GM12878 (cell line): ENCODE results near the gene VPS52. TPM values are rescaled to one million over a fixed set of nuclear protein-coding genes. Genes with fewer than 3 reads are reported as not detected.

Experiments
- ATAC-seq: fragments of 200-7000 bp; cut with Tn5 transposase; 3 replicates; pipeline ENCODE4 v1.9.1; 2020; ENCODE audit warnings: mild to moderate bottlenecking, moderate library complexity
- BruUV-seq: library from RNA; stranded (reverse); fragments of 400-500 nt; replicated peaks from 2 replicates; lab custom pipeline; 2021; lab: Mats Ljungman, UMichigan
- CTCF ChIA-PET: fragments of 300-600 bp; sonication (Branson Sonifier 250); formaldehyde crosslinking; extraction: SDS; loops from one replicate; lab custom pipeline; 2021; ENCODE audit warnings: inconsistent platforms; lab: Yijun Ruan, JAX
- POLR2A ChIA-PET: fragments of 350-600 bp; formaldehyde crosslinking; extraction: SDS; loops from one replicate; lab custom pipeline; 2021; ENCODE audit warnings: inconsistent platforms; lab: Charles Lee
- RAD21 ChIA-PET: fragments of 300-600 bp; sonication (Branson Sonifier 250); formaldehyde crosslinking; loops from one replicate; lab custom pipeline; 2023; ENCODE audit warnings: antibody characterized with exemption; ENCODE audit not compliant: unreplicated experiment; lab: Charles Lee
- SMC1A ChIA-PET: fragments of 300-600 bp; sonication (Branson Sonifier 250); formaldehyde crosslinking; loops from one replicate; lab custom pipeline; 2023; ENCODE audit not compliant: unreplicated experiment, uncharacterized antibody; lab: Charles Lee
- DNase-seq: peaks from one replicate; pipeline ENCODE4 v3.0.0-alpha.2; 2011; ENCODE audit warnings: low read depth, low spot score
- FAIRE-seq: peaks from 3 replicates; lab custom pipeline; 2011; peaks lifted over from hg19 to GRCh38; lab: Jason Lieb, UNC
- H2AFZ ChIP-seq: 2 replicates; pipeline ENCODE4 v1.6.0; 2011; ENCODE audit warnings: low read depth, low read length, control low read depth; ENCODE audit not compliant: control insufficient read depth
- H3K27ac ChIP-seq: 2 replicates; pipeline ENCODE4 v1.5.1; 2011; ENCODE audit warnings: control low read depth; ENCODE audit not compliant: control insufficient read depth, insufficient read depth
- H3K27me3 ChIP-seq, 2 experiments: replicated peaks in 1 of 2; 2 replicates each; pipeline versions ENCODE4 v1.6.0 to v1.6.1; 2011; ENCODE audit warnings: low read length in 1 of 2; ENCODE audit not compliant: control insufficient read depth in 2 of 2, insufficient read depth in 2 of 2
- H3K36me3 ChIP-seq, 2 experiments: 2 replicates each; pipeline ENCODE4 v1.5.1; 2011; ENCODE audit warnings: low read length in 1 of 2; ENCODE audit not compliant: control insufficient read depth in 2 of 2, insufficient read depth in 2 of 2
- H3K4me1 ChIP-seq: 2 replicates; pipeline ENCODE4 v1.6.1; 2011; ENCODE audit warnings: mild to moderate bottlenecking, low read length, moderate library complexity, mixed read lengths; ENCODE audit not compliant: control insufficient read depth, insufficient read depth
- H3K4me2 ChIP-seq: 2 replicates; pipeline ENCODE4 v1.6.0; 2011; ENCODE audit warnings: control low read depth; ENCODE audit not compliant: control insufficient read depth, insufficient read depth
- H3K4me3 ChIP-seq: fragments of 200-600 bp; sonication (generic); 2 replicates; pipeline ENCODE4 v1.5.1; 2016
- H3K79me2 ChIP-seq: 2 replicates; pipeline ENCODE4 v1.6.0; 2011; ENCODE audit warnings: low read length; ENCODE audit not compliant: control insufficient read depth, insufficient read depth
- H3K9ac ChIP-seq: 2 replicates; pipeline ENCODE4 v1.8.0; 2011; ENCODE audit warnings: low read length, control low read depth, mixed read lengths; ENCODE audit not compliant: control insufficient read depth, insufficient read depth
- H3K9me3 ChIP-seq: replicated peaks from 3 replicates; pipeline ENCODE4 v1.5.1; 2011; ENCODE audit warnings: mild to moderate bottlenecking, low read length; ENCODE audit not compliant: control insufficient read depth, insufficient read depth
- H4K20me1 ChIP-seq: 2 replicates; pipeline ENCODE4 v1.6.0; 2011; ENCODE audit not compliant: control insufficient read depth, insufficient read depth
- BCL3 ChIP-seq: IDR thresholded peaks from 2 replicates; pipeline ENCODE4 v1.6.1; 2011; ENCODE audit warnings: borderline replicate concordance, low read depth, mild to moderate bottlenecking, moderate library complexity, low read length; ENCODE audit not compliant: insufficient read depth, poor library complexity, severe bottlenecking
- CBX3 ChIP-seq: fragments of 200-600 bp; sonication (generic); IDR thresholded peaks from 2 replicates; pipeline ENCODE4 v1.6.1; 2016; ENCODE audit warnings: low read depth, borderline replicate concordance
- IRF5 ChIP-seq: fragments of 450-650 bp; IDR thresholded peaks from 2 replicates; pipeline ENCODE4 v1.6.1; 2017; ENCODE audit warnings: borderline replicate concordance
- POLR2A ChIP-seq: IDR thresholded peaks from 2 replicates; pipeline ENCODE4 v1.6.1; 2011; ENCODE audit warnings: low read depth, mild to moderate bottlenecking, low read length
- POLR2AphosphoS5 ChIP-seq: IDR thresholded peaks from 2 replicates; pipeline ENCODE4 v1.6.1; 2011; ENCODE audit warnings: mild to moderate bottlenecking, low read length, inconsistent platforms
- SKIL ChIP-seq: fragments of 450-650 bp; IDR thresholded peaks from 2 replicates; pipeline ENCODE4 v1.6.1; 2017; ENCODE audit warnings: mild to moderate bottlenecking, low read depth, inconsistent platforms; ENCODE audit not compliant: poor library complexity, severe bottlenecking
- SPI1 ChIP-seq: IDR thresholded peaks from 2 replicates; pipeline ENCODE4 v1.6.1; 2011; ENCODE audit warnings: low read depth, mild to moderate bottlenecking, low read length, moderate library complexity, borderline replicate concordance; ENCODE audit not compliant: insufficient read depth
- WGBS: methylation state at CpG from one replicate; pipeline ENCODE4 v1.1.6; 2016; ENCODE audit warnings: low lambda C conversion rate; ENCODE audit not compliant: insufficient replicate concordance, insufficient coverage; ENCODE audit errors: missing lambda C conversion rate; 5-methylcytosine and 5-hydroxymethylcytosine counted together
- in situ Hi-C: fragments of 300-500 bp; cut with MboI; formaldehyde crosslinking; loops from 9 replicates; pipeline ENCODE4 v1.14.3; 2018; ENCODE audit warnings: mixed read lengths
- intact Hi-C: fragments of 100-400 bp; cut with micrococcal nuclease; formaldehyde crosslinking; loops from one replicate; pipeline ENCODE4 v1.14.2; 2022; ENCODE audit not compliant: unreplicated experiment
- polyA plus RNA-seq, 11 experiments: library from polyadenylated mRNA; depleted of rRNA in 4 of 11; unstranded in 6 of 11; stranded (reverse) in 5 of 11; fragments of >200 nt; fragmentation: Nextera tagmentation in 4 of 11; fragmentation: Illumina TruSeq in 1 of 11; extraction: Ambion mirVana in 4 of 11; extraction: Trizol in 1 of 11; gene quantifications; 1 replicate in 1 of 11; 2 replicates in 10 of 11; pipeline versions ENCODE4 v1.2.1 to v1.2.3, GENCODE V29; 2011 to 2016; ENCODE audit warnings: inconsistent platforms in 2 of 11, missing spikeins in 2 of 11, low read depth in 1 of 11
- total RNA-seq, 4 experiments: library from RNA; depleted of rRNA in 3 of 4; stranded (reverse); fragments of >200 nt in 3 of 4; fragmentation: Illumina TruSeq in 1 of 4; extraction: Trizol in 1 of 4; gene quantifications; 2 replicates each; pipeline versions ENCODE4 v1.2.1 to v1.2.3, GENCODE V29; 2013 to 2021

The VPS52 gene
- total and polyA plus RNA-seq, 10 of the 15 experiments (the other 5 are each of a cell fraction or from before 2014, with no cell fraction given): 11.3 to 52.7 (median 36.7) TPM

GRCh38 chr6:33273924-33274902 is 2.5 kb upstream of the VPS52 start:
- SMC1A ChIA-PET: interaction anchor here (0.6 kb wide), 1 partner anchor 101 kb away, joined by 3 read pairs; no protein-coding TSS in a partner anchor
- intact Hi-C loops: no loop called here
- H3K79me2 ChIP-seq: peaks cover 70% of the 10 kb centered on the region
- DNase-seq: no peak
- under 1% methylated on average over 14 of the region's 14 CpGs for WGBS
- 0 out of 2 replicates have a peak, but pooled peaks have one; percentile 5 for TF ChIP-seq SPI1
- peak; percentile 51 for TF ChIP-seq POLR2A
- TF ChIP-seq BCL3: no peak
- no peak for TF ChIP-seq IRF5
- no peak for TF ChIP-seq SKIL
- no peak for TF ChIP-seq CBX3
- TF ChIP-seq POLR2AphosphoS5: peak; percentile 76
- TF ChIP-seq, all 136 proteins: peak for 3
- Histone ChIP-seq H3K9ac (peak overlapping the region; percentile 88), H3K27ac (peak overlapping the region; percentile 97), H3K4me1 (peaks cover 22% of the 10 kb centered on the region), H3K9me3 (no peaks in the 10 kb centered on the region), H3K4me2 (peak overlapping the region; percentile 83), H2AFZ (no peak overlapping the region), H3K27me3 (no peaks in the 10 kb centered on the region), H3K4me3 (peak overlapping the region; percentile 87), H3K36me3 (peaks cover 17 to 19% of the 10 kb centered on the region in 2 experiments), H4K20me1 (peaks cover 6% of the 10 kb centered on the region)
- ChIA-PET POLR2A (no interaction called here), CTCF (interaction anchor here (0.6 to 1.1 kb wide), 2 partner anchors 70 to 152 kb away, joined by 3 to 4 read pairs; no protein-coding TSS in a partner anchor), RAD21 (no interaction called here)
- no TSS peak for BruUV-seq
- ATAC-seq (no peak), FAIRE-seq (no peak)
- in situ Hi-C loops: no loop called here
